Peyer's patch (tissue), 4 donors: ENCODE results near the gene UBL7. TPM values are rescaled to one million over a fixed set of nuclear protein-coding genes. Genes with fewer than 3 reads are reported as not detected.
A peak's percentile ranks its signal among the peaks of the same experiment; 100 is the strongest.

ENCODE experiments used
- DNase-seq, 3 donors: peaks; one replicate each; pipeline ENCODE4 v3.0.0-alpha.2; 2017 to 2019
- H3K27ac ChIP-seq, 4 donors: fragments of 200-600 bp; sonication (generic); one replicate each; pipeline ENCODE4 v1.5.1; 2016 to 2019
- H3K27me3 ChIP-seq, 2 donors: fragments of 200-600 bp; sonication (generic); one replicate each; pipeline ENCODE4 v1.5.1; 2019
- H3K36me3 ChIP-seq, 3 donors: fragments of 200-600 bp; sonication (generic); one replicate each; pipeline ENCODE4 v1.5.1; 2016 to 2019
- H3K4me1 ChIP-seq, 4 donors: fragments of 200-600 bp; sonication (generic); one replicate each; pipeline ENCODE4 v1.5.1; 2016 to 2019
- H3K4me3 ChIP-seq, 4 donors: fragments of 200-600 bp; sonication (generic); 1 replicate in 3 of 4; 2 replicates in 1 of 4; pipeline ENCODE4 v1.5.1; 2016 to 2019; ENCODE audit warnings: mild to moderate bottlenecking in 1 of 4
- H3K9me3 ChIP-seq, 4 donors: fragments of 200-600 bp; sonication (generic); one replicate each; pipeline ENCODE4 v1.5.1; 2016 to 2019; ENCODE audit warnings: mild to moderate bottlenecking in 1 of 4
- CTCF ChIP-seq, 6 experiments: fragments of 450-650 bp in 4 of 6; fragments of 200-600 bp in 2 of 6; sonication (generic) in 1 of 6; IDR thresholded peaks; one replicate each; pipeline ENCODE4 v1.5.1; 2017 to 2019; ENCODE audit warnings: antibody characterized with exemption in 6 of 6, mild to moderate bottlenecking in 3 of 6, moderate library complexity in 1 of 6
- POLR2A ChIP-seq, 2 donors: fragments of 450-650 bp; IDR thresholded peaks; one replicate each; pipeline ENCODE4 v1.5.1; 2017; ENCODE audit warnings: antibody characterized with exemption in 2 of 2, mild to moderate bottlenecking in 2 of 2, moderate library complexity in 2 of 2
- total RNA-seq, 4 donors: library from RNA; depleted of rRNA; stranded (reverse); fragments of >200 nt; gene quantifications; one replicate each; pipeline ENCODE4 v1.1.0, GENCODE V29; 2016

The UBL7 gene
- total RNA-seq, 4 donors from 2014 or later = 22.3 to 39.6 (median 32.6) TPM

DNA sequence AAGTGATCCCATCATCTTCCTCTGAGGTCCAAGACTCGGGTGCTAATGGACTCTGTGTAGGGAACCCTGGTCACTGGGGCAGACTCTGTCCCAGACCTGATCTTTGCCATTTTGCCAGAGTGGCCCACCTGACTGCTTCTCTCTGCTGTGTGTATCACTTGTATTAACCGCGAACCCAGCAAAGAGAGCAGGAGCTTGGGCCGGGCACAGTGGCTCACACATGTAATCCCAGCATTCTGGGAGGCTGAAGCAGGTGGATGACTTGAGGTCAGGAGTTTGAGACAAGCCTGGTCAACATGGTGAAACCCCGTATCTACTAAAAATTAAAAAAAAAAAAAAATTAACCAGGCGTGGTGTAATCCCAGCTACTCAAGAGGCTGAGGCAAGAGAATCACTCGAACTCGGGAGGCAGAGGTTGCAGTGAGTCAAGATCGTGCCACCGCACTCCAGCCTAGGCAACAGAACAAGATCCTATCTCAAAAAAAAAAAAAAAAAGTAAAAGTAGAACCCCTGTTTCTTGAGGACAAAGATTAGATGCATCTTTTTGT, 60.6 kb downstream of the UBL7 start:
- H3K27me3 ChIP-seq = no peaks in the 10 kb centered on the region
- TF ChIP-seq POLR2A (IDR thresholded peaks at IDR 0.05) = no peak
- no peaks in the 10 kb centered on the region for H3K9me3 ChIP-seq
- H3K27ac ChIP-seq = peak overlapping the region; percentile 31 to 83 (median 53)
- H3K4me3 ChIP-seq = no peak overlapping the region
- no peak for DNase-seq
- H3K36me3 ChIP-seq = no peaks in the 10 kb centered on the region
- H3K4me1 ChIP-seq = peaks cover 0 to 61% (median 42%) of the 10 kb centered on the region in 4 donors

DNA sequence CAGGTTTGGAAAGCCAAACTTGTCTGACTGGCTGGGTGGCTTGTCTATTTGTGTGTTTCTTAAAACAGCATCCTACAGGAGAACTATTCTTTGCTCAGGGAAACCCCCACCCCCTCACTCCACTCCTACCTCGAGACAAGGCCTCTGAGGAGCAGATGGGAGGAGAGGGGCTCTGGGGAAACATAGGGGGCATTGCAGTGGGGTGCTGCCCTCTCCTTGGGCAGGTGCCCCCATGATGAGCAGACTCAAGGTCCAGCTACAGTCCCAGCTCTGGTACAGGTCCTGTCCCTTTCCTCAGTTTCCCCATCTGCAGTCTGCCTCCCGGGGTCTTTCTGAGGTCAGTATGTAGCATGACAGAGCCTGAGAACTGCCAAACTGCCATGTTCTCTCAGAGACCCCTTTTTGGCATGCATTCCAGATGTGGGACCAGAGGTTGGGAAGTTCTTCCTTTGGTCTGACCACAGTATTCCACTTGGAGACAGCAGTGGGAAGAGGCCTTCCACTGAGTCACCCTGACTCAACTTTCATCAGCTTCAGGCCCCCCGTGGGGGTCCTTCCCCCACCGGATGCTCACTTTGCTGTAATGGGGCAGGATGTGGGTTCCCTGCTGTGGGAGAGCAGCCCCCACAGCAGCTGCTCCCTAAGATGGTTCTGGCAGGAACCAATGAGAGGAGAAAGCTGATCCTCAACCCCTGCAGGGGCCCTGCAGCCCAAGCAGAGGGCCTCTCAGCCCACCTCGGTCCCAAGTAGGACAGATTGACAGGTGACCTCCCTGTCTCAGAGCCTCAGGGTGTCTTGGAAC, 61.2 kb downstream of the UBL7 start:
- TF ChIP-seq CTCF (IDR thresholded peaks at IDR 0.05) (no peak), POLR2A (IDR thresholded peaks at IDR 0.05) (no peak)
- DNase-seq = peak in 2 of 3 donors; percentile 75
- Histone ChIP-seq H3K27ac (peak overlapping the region; percentile 31 to 83 (median 53)), H3K9me3 (no peaks in the 10 kb centered on the region), H3K36me3 (no peaks in the 10 kb centered on the region), H3K4me3 (no peak overlapping the region), H3K4me1 (peaks cover 0 to 59% (median 42%) of the 10 kb centered on the region in 4 donors), H3K27me3 (no peaks in the 10 kb centered on the region)

- H3K27me3 ChIP-seq = no peaks in the 10 kb centered on the region
- H3K4me3 ChIP-seq = no peak overlapping the region
- no peak for DNase-seq
- peak overlapping the region in 2 of 4 donors; percentile 80 to 83 for H3K27ac ChIP-seq
- peaks cover 0 to 55% (median 41%) of the 10 kb centered on the region in 4 donors for H3K4me1 ChIP-seq
- TF ChIP-seq CTCF (IDR thresholded peaks at IDR 0.05) (no peak), POLR2A (IDR thresholded peaks at IDR 0.05) (no peak)
- H3K36me3 ChIP-seq = no peaks in the 10 kb centered on the region
- no peaks in the 10 kb centered on the region for H3K9me3 ChIP-seq
These were observed 61.9 kb downstream of the UBL7 start for GRCh38 chr15:74399100-74399499.

- Histone ChIP-seq H3K4me3 (no peak overlapping the region), H3K27me3 (no peaks in the 10 kb centered on the region), H3K27ac (peak overlapping the region in 2 of 4 donors; percentile 80 to 83), H3K36me3 (no peaks in the 10 kb centered on the region), H3K9me3 (no peaks in the 10 kb centered on the region), H3K4me1 (peaks cover 0 to 51% (median 33%) of the 10 kb centered on the region in 4 donors)
- TF ChIP-seq POLR2A (IDR thresholded peaks at IDR 0.05) (no peak), CTCF (IDR thresholded peaks at IDR 0.05) (no peak)
- DNase-seq = no peak
These were observed 62.8 kb downstream of the UBL7 start for GRCh38 chr15:74398183-74398582.

DNA sequence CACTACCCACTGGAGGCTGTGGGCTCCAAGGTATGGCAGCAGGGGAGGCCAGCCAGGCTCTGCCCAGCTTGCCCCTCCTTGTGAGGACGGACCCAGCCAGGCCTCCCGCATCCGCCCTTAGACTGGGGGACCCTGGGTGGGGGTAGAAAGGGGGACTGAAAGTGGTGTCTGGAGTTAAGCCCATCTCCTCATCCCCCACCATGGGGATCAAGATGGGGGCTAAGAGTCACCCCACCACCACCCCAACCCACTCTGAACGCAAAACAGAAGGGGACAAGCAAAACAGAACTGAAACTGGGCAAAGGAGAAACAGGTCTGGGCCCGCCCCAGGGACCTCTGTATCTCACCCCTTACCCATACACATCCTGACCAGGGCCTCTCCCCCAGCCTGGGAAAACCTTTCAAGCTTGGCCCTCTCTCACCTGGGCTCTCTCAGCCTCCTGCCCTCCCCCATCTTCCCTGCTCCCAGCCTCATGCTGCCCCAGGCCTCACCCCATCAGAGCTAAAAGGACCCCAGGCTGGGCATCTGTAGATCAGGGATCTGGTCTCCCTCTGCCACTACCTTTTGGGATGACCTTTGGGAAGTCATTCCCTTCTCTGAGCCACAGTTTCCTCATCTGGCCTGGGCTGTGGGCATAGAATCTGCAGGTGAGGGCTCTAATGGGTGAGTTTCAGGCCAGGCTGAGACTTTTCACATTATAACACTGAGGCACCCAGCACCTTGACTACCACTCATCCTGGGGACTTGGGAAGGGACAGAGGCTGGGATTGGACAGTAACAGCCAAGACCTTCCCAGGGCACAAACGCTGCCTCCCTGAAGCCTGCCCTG, 63.5 kb downstream of the UBL7 start:
- peak in 2 of 3 donors; percentile 82 to 85 for DNase-seq
- no peaks in the 10 kb centered on the region for H3K36me3 ChIP-seq
- H3K4me1 ChIP-seq = peaks cover 0 to 46% (median 26%) of the 10 kb centered on the region in 4 donors
- H3K9me3 ChIP-seq = no peaks in the 10 kb centered on the region
- peak overlapping the region in 3 of 4 donors; percentile 22 to 83 (median 80) for H3K27ac ChIP-seq
- H3K4me3 ChIP-seq = no peak overlapping the region
- H3K27me3 ChIP-seq = no peaks in the 10 kb centered on the region
- TF ChIP-seq CTCF (IDR thresholded peaks at IDR 0.05) (no peak), POLR2A (IDR thresholded peaks at IDR 0.05) (no peak)
